Liver (tissue), 9 donors: ENCODE results near the gene SGSM1. TPM values are rescaled to one million over a fixed set of nuclear protein-coding genes. Genes with fewer than 3 reads are reported as not detected.

Experiments
- DNase-seq: peaks from one replicate; pipeline ENCODE4 v3.0.0-alpha.2; 2017; ENCODE audit warnings: low spot score
- H3K27ac ChIP-seq, 2 donors: one replicate each; pipeline ENCODE4 v1.7.0; 2013; ENCODE audit warnings: inconsistent platforms in 2 of 2, low read length in 2 of 2, control low read depth in 1 of 2, low read depth in 1 of 2, mild to moderate bottlenecking in 1 of 2
- H3K27me3 ChIP-seq, 4 donors: one replicate each; pipeline versions ENCODE4 v1.6.1 to v1.7.0; 2013; ENCODE audit warnings: low read length in 3 of 4, inconsistent platforms in 1 of 4, mild to moderate bottlenecking in 1 of 4, moderate library complexity in 1 of 4; ENCODE audit not compliant: control insufficient read depth in 4 of 4, insufficient read depth in 4 of 4
- H3K36me3 ChIP-seq, 4 donors: one replicate each; pipeline versions ENCODE4 v1.6.1 to v1.7.0; 2013; ENCODE audit warnings: low read length in 3 of 4, mild to moderate bottlenecking in 3 of 4, low read depth in 1 of 4, moderate library complexity in 1 of 4; ENCODE audit not compliant: control insufficient read depth in 4 of 4, insufficient read depth in 3 of 4
- H3K4me1 ChIP-seq, 4 donors: one replicate each; pipeline versions ENCODE4 v1.6.1 to v1.7.0; 2013; ENCODE audit warnings: low read length in 3 of 4, mild to moderate bottlenecking in 3 of 4, moderate library complexity in 1 of 4; ENCODE audit not compliant: control insufficient read depth in 4 of 4, insufficient read depth in 4 of 4
- H3K4me3 ChIP-seq, 3 donors: one replicate each; pipeline versions ENCODE4 v1.6.1 to v1.7.0; 2013; ENCODE audit warnings: low read length in 3 of 3, control low read depth in 1 of 3, low read depth in 1 of 3, mild to moderate bottlenecking in 1 of 3
- H3K9ac ChIP-seq, 2 donors: one replicate each; pipeline ENCODE4 v1.7.0; 2013; ENCODE audit warnings: low read length in 2 of 2, mild to moderate bottlenecking in 2 of 2, moderate library complexity in 2 of 2, control low read depth in 1 of 2, low read depth in 1 of 2
- H3K9me3 ChIP-seq, 4 donors: one replicate each; pipeline versions ENCODE4 v1.6.1 to v1.7.0; 2013; ENCODE audit warnings: low read length in 3 of 4; ENCODE audit not compliant: control insufficient read depth in 4 of 4
- CTCF ChIP-seq: fragments of 150-350 bp; IDR thresholded peaks from 2 replicates; pipeline ENCODE4 v1.5.1; 2017; ENCODE audit warnings: improper control_type of control experiment, low read depth, low read length; ENCODE audit not compliant: missing input control
- GABPA ChIP-seq, 2 donors: IDR thresholded peaks in 1 of 2; conservative IDR thresholded peaks in 1 of 2; 2 replicates each; pipeline ENCODE4 v1.6.1; 2016; ENCODE audit warnings: antibody characterized with exemption in 2 of 2, mild to moderate bottlenecking in 1 of 2, moderate library complexity in 1 of 2
- HNF4A ChIP-seq, 2 donors: conservative IDR thresholded peaks; 2 replicates each; pipeline ENCODE4 v1.6.1; 2016; ENCODE audit warnings: antibody characterized with exemption in 2 of 2, mild to moderate bottlenecking in 2 of 2
- MAX ChIP-seq: IDR thresholded peaks from 2 replicates; pipeline ENCODE4 v1.6.1; 2016; ENCODE audit warnings: antibody characterized with exemption
- NR2F2 ChIP-seq: IDR thresholded peaks from 2 replicates; pipeline ENCODE4 v1.6.1; 2016; ENCODE audit warnings: antibody characterized with exemption
- REST ChIP-seq: IDR thresholded peaks from 2 replicates; pipeline ENCODE4 v1.6.1; 2016; ENCODE audit warnings: antibody characterized with exemption, mild to moderate bottlenecking
- TAF1 ChIP-seq: conservative IDR thresholded peaks from 2 replicates; pipeline ENCODE4 v1.6.1; 2016; ENCODE audit warnings: antibody characterized with exemption, mild to moderate bottlenecking
- ZBTB33 ChIP-seq: IDR thresholded peaks from 2 replicates; pipeline ENCODE4 v1.6.1; 2016; ENCODE audit warnings: antibody characterized with exemption
- WGBS: extraction: QIAGEN DNeasy Blood & Tissue Kit; methylation state at CpG from one replicate; pipeline ENCODE4 v1.1.7; 2013; 5-methylcytosine and 5-hydroxymethylcytosine counted together
- polyA plus RNA-seq, 2 donors: library from polyadenylated mRNA; stranded (reverse) in 1 of 2; unstranded in 1 of 2; fragments of 200-250 nt in 1 of 2; fragments of >200 nt in 1 of 2; fragmentation: Nextera tagmentation in 1 of 2; extraction: Ambion mirVana in 1 of 2; gene quantifications; one replicate each; pipeline versions ENCODE4 v1.2.1 to v1.2.3, GENCODE V29; 2013 to 2015
- total RNA-seq, 2 donors: library from RNA; depleted of rRNA; stranded (reverse); fragments of >200 nt; gene quantifications; one replicate each; pipeline ENCODE4 v1.2.3, GENCODE V29; 2014
- donor health status: healthy.
- donor health status: healthy.
- donor health status: healthy.
- donor health status: healthy.
- donor health status: healthy.

Gene SGSM1
- total and polyA plus RNA-seq, 4 donors, result 0.08 to 0.51 (median 0.21) TPM

- 91% methylated on average over 7 of the region's 7 CpGs for WGBS
- H3K4me3 ChIP-seq, result no peak overlapping the region
- H3K27me3 ChIP-seq, result no peaks in the 10 kb centered on the region
- H3K9ac ChIP-seq, result no peak overlapping the region
- no peak for DNase-seq
- no peaks in the 10 kb centered on the region for H3K9me3 ChIP-seq
- H3K36me3 ChIP-seq, result no peaks in the 10 kb centered on the region
- H3K4me1 ChIP-seq, result peaks cover 0 to 8% (median 3%) of the 10 kb centered on the region in 4 donors
- no peak for TF ChIP-seq TAF1
- no peak overlapping the region for H3K27ac ChIP-seq
Measured at GRCh38 chr22:24947383-24947782, 141.4 kb downstream of the SGSM1 start.

- no peak for DNase-seq
- Histone ChIP-seq H3K4me3 (no peak overlapping the region), H3K9me3 (no peaks in the 10 kb centered on the region), H3K9ac (no peak overlapping the region), H3K27me3 (no peaks in the 10 kb centered on the region), H3K36me3 (no peaks in the 10 kb centered on the region), H3K27ac (no peak overlapping the region), H3K4me1 (peaks cover 0 to 12% (median 4%) of the 10 kb centered on the region in 4 donors)
- 82% methylated on average over 12 of the region's 12 CpGs for WGBS
- no peak for TF ChIP-seq MAX
- TF ChIP-seq REST, result no peak
- no peak for TF ChIP-seq NR2F2
- TF ChIP-seq HNF4A (conservative IDR thresholded peaks at IDR 0.05), result no peak
- TF ChIP-seq ZBTB33, result no peak
- no peak for TF ChIP-seq GABPA (IDR thresholded peaks at IDR 0.05 in 1 of 2, conservative IDR thresholded peaks at IDR 0.05 in 1 of 2)
- no peak for TF ChIP-seq CTCF
Measured at GRCh38 chr22:24947881-24948280, 141.9 kb downstream of the SGSM1 start.
